Stimulated activated CD4-positive, alpha-beta T cell treated with anti-CD3 and anti-CD28 coated beads, TNF-alpha, amount 100 ng/mL, for 4 hours (primary cell): Measurements from ENCODE around the gene CEBPZ.
"Not testable (repeated sequence)": the region's sequence is repeated elsewhere in the genome, so short reads cannot be mapped to it uniquely, and the experiment has no call there.

Source experiments
- DNase-seq, 3 experiments: peaks; one replicate each; pipeline ENCODE4 v3.0.0-alpha.2; 2020; ENCODE audit warnings: low read depth in 3 of 3

Gene CEBPZ, protein sequence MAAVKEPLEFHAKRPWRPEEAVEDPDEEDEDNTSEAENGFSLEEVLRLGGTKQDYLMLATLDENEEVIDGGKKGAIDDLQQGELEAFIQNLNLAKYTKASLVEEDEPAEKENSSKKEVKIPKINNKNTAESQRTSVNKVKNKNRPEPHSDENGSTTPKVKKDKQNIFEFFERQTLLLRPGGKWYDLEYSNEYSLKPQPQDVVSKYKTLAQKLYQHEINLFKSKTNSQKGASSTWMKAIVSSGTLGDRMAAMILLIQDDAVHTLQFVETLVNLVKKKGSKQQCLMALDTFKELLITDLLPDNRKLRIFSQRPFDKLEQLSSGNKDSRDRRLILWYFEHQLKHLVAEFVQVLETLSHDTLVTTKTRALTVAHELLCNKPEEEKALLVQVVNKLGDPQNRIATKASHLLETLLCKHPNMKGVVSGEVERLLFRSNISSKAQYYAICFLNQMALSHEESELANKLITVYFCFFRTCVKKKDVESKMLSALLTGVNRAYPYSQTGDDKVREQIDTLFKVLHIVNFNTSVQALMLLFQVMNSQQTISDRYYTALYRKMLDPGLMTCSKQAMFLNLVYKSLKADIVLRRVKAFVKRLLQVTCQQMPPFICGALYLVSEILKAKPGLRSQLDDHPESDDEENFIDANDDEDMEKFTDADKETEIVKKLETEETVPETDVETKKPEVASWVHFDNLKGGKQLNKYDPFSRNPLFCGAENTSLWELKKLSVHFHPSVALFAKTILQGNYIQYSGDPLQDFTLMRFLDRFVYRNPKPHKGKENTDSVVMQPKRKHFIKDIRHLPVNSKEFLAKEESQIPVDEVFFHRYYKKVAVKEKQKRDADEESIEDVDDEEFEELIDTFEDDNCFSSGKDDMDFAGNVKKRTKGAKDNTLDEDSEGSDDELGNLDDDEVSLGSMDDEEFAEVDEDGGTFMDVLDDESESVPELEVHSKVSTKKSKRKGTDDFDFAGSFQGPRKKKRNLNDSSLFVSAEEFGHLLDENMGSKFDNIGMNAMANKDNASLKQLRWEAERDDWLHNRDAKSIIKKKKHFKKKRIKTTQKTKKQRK

DNA sequence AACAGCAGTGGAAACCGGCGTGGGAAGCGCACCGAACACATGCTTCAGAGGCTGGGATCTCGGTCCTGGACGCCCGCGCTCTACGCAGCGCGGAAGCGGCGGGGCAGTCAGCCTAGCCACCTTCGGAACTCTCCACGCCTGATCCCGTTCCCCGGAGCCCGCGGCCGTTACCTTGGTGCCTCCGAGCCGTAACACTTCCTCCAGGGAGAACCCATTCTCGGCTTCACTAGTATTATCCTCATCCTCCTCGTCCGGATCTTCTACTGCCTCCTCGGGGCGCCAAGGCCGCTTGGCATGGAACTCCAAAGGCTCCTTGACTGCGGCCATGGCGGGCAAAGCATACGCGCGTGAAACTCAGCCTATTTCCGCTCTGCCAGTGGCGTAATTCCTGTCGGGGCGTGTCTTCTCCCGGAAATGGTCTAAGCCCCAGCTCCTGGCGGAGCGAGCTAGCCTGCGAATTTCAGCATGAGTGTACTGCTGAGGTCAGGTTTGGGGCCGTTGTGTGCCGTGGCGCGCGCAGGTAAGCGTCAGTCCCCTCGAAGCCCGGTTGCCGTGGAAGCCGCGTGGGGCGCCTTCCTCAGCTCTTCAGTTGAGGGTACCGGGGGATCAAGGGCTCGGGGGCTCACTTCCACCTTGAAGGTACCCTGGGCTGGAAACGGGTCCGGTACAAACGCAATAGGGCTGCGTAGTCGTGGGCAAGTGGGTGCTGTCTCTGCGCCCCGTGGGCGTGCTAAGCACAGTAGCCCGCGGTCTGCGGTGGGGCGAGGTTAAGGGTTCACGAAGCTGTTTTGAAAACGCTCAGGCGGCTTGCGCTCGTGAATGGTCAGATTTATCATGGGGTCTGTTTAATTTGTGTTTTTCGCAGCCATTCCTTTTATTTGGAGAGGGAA, at the start of gene CEBPZ, which contains the start of gene NDUFAF7:
Gene CEBPZ (minus strand): TSS at position 356 of the 890 bp plus-strand sequence. CDS start 29 bp downstream, at position 327.
Gene NDUFAF7 (plus strand): TSS at position 418 of the 890 bp plus-strand sequence. CDS start 48 bp downstream, at position 466.
- peak; percentile 72 to 77 (median 73) for DNase-seq

DNA sequence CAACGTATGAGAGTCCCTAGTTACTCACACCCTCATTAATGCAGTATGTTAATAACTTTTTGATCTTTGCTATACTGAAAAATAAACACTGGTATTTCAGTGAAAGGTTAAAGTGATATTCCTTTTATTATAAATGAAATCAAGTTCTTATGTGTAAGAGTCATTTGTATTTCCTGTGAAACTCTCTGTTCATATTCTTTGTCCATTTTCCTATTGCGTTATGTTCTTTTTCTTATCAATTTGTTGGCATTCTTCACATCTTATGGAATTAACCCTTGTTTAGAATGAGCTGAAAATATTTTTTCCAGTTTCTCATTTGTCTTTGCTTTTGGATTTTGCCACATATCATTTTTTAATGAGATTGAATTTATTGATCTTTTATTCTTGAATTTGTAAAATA, 44.9 kb upstream of the CEBPZ start:
- no peak for DNase-seq

DNA sequence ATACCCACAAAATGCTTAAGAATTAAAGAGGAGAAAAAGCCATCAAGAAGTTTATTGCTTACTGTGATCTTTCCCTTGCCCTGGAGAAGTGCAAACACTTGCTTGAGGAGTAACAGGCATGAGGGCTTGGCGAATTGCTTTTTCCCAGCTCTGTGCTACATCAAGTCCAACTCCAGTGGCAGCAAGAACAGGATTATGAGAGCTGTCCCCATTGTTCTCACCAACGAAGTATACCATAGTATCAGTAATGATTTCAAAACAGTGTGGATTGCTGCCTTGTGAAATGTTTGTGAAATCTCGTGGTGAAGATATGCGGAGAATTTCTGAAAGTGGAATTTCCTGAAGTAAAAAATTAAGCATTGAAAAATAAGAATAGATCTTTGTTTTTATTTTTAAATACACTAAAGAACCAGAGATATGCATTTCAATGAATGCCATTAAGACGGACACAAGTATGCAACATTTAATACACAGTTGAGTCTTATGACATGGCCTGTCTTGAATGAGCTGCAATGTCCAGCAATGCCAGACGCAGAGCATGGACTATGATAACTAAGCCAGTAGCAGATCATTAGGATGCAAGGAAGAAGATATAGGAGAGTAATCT, 43.1 kb upstream of the CEBPZ start:
- DNase-seq = no peak

DNA sequence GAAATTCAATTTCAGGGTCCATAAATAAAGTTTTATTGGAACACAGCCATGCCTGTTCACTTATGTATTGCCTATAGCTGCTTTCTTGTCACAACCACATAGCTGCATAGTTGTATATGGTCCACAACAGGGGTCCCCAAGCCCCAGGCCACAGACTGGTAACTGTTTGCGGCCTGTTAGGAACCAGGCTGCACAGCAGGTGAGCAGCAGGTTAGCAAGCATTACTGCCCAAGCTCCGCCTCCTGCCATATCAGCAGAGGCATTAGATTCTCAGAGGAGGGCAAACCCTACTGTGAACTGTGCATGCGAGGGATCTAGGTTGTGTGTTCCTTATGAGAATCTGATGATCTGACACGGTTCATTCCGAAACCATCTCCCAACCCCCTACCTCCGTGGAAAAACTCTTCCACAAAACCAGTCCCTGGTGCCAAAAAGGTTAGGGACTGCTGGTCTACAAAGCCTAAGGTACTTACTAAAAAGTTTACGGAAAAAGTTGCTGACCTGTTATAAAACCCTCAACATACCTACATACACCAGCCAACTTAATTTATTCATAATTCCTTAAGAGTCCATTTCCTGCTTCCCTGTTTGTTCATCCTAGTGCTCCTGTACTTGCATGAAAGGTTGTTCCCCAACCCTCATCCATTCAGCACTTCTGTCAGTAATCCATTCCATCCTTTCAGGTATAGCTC, 40.1 kb upstream of the CEBPZ start:
- no peak for DNase-seq

DNA sequence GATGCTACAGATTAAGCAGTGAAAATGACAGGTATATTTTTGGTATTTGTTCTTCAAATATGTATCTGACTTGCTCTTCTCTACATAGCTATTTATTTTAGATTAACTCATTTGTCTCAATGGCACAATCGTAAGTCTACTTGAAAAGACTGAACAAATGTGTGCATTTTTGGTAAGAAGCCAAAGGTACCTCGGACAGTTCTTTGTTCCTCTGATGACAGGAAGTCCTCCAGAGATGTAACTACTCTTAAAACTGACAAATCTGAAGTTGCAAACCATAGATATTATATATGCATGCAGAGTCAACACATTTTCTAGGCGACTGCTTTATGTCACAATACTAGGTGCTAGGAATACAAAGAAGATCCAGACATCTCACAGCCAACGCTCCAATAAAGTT, 36.7 kb upstream of the CEBPZ start:
- no peak for DNase-seq

DNA sequence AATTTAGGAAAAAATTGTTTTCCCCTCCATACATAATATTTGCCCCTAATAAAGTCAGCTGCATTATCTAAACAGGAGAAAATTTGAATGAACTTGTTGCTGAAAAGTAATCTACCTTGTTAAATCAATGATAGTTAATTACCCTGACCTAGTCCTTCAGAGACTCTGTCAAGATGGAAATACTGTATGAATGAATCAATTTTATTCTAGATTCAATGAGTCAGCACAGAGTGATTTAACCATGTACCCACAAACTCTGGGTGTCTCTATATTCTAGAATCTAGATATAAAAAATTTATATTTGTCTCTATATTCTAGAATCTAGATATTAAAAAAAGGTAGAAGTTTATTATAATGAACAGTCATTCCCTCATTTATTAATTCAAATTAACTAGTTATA, 36.3 kb upstream of the CEBPZ start:
- no peak for DNase-seq

DNA sequence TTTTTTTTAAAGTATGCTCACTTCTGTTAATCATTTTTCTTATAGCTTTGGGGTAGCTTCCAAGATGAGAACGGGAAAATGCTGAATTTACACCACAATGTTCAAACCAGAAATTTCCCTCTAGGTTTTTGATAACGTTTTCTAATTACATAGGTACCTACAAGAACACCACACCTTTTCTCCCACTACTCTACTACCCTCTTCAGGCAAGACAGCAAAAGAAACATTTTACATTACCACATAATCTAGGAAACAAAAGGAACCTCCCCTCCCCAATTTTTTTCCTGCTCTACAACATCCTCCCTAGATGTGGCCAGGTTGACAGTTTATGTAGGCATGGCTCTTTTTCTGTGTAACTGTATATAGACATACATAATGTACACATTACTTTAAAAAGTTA, 32.4 kb upstream of the CEBPZ start:
- no peak for DNase-seq

DNA sequence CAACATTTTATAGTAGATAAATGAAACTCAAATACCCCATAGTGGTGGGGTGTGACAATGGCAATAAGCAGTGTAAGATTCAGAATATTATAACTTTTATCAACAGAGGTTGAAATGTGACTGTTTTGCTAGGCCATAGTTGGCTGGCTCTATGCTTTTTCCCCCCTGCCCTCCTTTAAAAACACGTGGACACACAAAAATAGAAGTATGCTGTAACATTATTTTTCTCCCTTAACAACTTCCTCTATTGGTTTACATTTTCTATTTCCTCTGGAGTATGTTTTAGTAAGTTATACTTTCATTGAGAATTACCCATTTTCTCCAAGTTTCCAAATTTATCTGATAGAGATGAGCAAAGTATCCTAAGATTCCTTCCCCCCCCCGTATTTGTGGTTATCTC, 31.1 kb upstream of the CEBPZ start:
- no peak for DNase-seq

DNA sequence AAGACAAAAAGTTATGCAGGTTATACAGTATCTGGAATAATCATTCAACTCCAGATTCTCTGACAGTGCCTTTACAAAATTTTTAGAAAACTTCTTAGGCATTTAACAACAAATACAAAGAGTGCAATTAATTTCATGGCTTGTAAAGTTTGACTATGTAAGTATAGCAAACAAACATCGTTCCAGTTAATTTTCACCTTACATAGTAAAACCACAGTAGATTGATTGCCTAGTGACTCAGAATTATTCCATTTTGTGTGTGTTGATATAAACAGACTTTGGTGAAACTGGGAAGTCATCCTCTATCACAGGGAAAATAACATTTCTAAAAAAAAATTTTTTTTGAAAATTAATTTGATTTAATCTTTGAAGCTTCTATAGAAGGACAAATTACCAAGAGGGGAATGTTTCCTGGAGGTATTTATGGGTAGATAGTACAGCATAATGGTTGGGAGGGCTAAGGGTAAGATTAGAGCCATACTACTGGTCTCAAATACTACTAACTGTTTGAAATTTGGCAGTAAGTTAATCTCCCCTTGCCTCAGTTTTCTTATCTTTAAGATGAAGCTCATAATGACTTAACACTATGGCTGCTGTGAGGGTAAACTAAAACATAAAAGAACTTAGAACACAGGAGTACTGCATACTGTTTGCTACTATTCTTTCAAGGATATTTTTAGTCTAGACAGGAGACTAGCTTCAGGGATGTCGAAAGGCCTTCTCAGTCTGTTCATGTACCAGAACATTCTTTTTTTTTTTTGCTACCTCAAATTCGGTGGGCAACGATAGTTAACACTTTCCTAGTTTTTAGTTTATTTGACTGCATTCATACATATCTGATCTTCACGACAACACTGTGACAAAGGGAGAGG, 19.7 kb upstream of the CEBPZ start:
- DNase-seq = no peak

DNA sequence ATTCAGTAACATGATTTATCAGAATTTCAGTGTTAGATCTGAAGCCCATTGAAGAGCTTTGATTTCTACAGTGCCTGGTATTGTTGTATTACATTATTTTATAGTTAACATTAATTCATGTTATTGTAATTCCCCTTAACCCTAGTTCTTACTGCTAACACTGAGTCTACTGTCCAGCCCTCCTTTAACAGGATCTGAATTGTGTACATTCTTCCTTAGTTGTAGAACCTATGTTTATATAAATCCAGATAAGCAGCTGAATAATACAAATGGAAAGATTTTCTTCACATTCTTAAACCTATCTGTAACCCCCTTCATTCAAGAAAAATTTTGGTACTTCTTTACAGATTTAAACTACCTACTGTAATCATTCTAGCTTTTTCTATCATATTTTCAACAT, 14.8 kb upstream of the CEBPZ start:
- DNase-seq = no peak

DNA sequence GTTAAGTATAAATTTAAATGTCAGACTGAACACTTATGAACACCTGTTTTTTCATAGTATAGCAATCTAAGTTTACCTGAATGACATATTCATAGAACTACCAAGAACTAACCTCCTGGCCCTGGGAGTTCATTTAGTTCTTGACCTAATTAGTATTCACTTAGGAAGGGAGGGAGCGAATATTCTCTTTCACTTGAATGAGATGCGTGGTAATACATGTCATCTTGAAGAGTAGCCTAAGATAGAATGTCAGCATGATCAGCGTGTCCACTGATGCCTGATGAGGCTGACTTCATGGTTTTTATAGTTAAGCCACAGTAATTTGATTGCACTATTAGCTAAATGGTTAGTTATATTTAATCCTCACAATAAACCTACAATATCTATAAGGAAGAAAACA, 13.4 kb upstream of the CEBPZ start:
- DNase-seq = no peak

DNA sequence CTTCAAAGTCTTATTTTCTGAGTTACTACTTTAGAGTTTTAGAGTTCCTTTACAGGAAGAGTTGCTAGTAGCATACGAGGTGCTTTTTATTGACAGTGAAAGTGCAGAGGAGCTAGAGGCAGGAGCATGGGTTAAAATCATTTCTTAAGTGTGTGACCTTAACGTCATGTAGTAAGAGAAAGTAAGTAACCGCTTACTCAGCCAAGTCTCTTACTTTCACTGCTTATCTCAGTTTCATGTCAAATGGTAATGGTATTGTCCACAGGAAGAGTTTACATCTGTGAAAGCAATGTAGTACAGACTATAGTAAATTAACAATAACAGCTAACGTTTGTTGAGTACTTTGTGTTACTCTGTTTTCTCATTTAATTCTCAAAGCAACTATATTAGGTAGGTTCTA, 12.6 kb upstream of the CEBPZ start:
- DNase-seq = no peak

DNA sequence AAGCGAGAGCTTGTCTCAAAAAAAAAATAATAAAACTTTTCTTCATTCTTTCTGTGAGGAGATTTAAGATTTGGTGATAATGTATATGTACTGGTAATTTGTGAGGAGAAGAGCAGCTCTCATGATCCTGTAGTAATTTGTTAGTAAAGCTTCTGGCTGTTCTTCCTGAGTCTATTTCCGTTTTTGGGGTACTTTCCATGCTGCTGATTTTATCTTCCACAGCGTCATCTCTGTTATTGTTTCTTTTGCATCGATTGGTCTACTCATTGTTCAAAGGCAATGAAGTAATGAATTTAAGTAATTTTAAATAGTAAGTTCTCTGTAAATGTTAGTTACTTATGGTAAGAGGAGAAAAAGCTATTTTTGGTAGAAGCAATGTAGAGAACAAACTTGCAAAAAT, 12.0 kb upstream of the CEBPZ start:
- DNase-seq = no peak

DNA sequence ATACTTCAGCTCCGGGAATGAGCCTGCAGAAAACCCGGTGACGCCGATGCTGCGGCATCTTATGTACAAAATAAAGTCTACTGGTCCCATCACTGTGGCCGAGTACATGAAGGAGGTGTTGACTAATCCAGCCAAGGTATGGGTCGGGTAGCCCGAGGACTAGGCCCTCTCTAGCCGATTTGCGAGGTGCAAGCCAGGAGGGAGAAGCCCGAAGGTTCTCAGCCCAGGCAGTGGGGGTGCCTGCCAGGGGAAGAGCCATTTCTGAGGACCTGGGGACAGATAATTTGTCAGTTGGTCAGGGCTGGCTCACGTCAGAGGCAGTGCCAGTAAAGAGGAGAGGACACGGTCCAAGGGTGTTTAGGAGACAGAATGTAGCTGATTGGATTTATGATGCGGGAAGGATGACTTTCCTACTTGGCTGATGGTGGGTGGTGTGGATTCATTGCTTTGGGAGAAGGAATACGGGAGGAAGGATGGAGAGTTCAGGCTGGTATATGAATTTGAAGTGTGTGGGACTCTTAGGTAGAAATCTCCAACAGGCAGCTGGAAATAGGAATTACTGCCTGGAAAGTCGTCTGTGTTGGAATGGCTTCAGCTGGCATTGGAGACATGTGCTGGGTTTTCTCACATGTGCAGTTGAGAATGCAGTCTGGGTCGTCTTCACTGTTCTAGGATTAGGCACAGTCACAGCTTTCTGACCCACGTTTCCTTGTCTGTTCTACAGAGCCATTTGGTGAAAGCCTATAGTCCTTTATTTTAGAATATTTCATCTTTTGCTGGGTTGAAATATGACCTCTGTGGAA, 936 bp upstream of the CEBPZ start:
- no peak for DNase-seq

DNA sequence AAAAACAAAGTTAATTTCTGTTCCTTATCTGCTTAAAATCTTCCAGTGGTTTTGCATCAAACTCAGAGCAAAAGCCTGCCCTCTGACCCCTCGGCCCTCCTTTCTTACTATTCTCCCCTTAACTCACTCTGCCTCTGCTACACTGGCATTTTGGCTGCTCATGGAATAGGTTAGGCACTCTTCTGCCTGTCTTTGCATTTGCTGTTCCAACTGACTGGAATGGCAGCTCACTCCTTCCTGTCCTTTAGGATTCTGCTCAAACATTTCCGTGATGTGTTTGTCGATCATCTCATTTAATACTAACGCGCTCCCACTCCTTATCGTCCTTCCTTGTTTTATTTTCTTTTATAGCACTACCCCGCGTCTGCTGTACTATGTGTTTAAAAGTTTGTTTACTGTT, 815 bp downstream of the CEBPZ start:
- no peak for DNase-seq

DNA sequence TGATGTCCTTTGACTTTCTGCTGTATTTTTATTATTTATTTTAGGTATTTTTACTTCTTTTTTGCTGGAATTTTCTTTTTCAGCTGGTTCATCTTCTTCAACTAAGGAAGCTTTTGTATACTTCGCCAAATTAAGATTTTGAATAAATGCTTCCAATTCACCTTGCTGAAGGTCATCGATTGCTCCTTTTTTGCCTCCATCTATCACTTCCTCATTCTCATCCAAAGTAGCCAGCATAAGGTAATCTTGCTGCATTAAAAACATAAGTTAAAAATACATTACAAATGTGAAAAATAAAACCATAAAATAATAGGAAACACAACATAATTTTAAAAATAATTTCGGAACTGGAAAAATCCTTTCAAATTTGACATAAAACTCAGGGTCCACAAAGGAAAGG, 2.6 kb downstream of the CEBPZ start:
- DNase-seq = no peak

DNA sequence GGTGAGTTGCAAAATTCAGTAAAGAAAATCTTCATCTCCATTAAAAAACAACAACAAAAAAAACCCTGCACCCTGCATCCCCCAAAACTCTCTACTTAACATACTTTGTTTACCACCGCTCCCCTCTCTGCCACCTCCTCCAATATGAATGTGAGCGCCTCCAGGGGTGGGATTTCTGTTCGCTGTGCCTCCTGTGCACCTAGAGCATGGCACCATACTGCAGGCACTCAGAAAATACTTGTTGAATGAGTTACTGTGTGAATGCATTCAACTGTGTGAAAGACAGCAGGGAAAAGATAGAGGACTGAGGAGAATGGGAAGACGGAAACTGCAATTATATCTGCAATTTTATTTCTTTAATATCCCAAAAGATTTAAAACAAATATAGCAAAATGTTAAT, 4.5 kb downstream of the CEBPZ start:
- no peak for DNase-seq

DNA sequence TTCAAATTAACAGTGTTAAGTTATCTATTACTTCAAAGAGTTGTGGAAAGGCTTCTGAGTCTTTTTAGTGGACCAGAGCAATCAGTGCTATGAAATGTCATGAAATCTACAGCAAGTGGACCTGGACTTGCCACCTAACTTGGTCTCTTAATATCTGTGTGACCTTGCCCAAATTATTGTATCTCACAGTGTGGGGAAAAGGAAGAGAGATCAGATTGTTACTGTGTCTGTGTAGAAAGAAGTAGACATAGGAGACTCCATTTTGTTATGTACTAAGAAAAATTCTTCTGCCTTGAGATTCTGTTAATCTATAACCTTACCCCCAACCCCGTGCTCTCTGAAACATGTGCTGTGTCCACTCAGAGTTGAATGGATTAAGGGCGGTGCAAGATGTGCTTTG, 6.3 kb downstream of the CEBPZ start:
- DNase-seq = not testable (repeated sequence)

DNA sequence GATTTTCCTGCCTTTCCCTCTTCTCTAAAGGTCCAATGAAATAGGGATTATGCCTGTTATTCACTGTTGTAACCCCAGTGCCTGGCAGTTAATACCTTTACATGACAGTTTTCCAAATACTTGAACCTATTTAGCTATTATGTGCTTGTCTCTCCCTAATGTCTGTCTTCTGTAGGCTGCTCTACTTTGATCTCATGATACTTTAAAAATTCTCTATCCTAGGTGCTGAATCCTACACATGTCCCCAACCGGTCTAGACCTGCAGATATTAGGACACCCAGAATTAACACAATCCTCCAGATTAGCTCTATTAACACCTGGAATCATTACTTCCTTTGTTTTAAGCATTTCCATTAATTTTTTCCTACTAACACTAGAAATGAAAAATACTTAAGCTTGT, 7.3 kb downstream of the CEBPZ start:
- no peak for DNase-seq
